H9 (cell line): ENCODE data around the gene CELF4. TPM values are rescaled to one million over a fixed set of nuclear protein-coding genes. Genes with fewer than 3 reads are reported as not detected.

Experiments used
- DNase-seq: peaks from one replicate; pipeline ENCODE4 v3.0.0-alpha.2; 2017
- H2AFZ ChIP-seq: one replicate; pipeline ENCODE4 v1.6.1; 2013; ENCODE audit warnings: mild to moderate bottlenecking, low read length, control low read depth, moderate library complexity
- H2AK5ac ChIP-seq: 2 replicates; pipeline ENCODE4 v1.6.1; 2013; ENCODE audit warnings: low read length, control low read depth, mixed read lengths; ENCODE audit not compliant: insufficient read length
- H2BK120ac ChIP-seq: one replicate; pipeline ENCODE4 v1.6.1; 2013; ENCODE audit warnings: low read depth, mild to moderate bottlenecking, low read length, control low read depth, inconsistent platforms; ENCODE audit not compliant: poor library complexity, severe bottlenecking
- H2BK12ac ChIP-seq: 2 replicates; pipeline ENCODE4 v1.6.1; 2013; ENCODE audit warnings: low read length, control low read depth, mixed read lengths, low read depth; ENCODE audit not compliant: insufficient read length
- H2BK15ac ChIP-seq: 2 replicates; pipeline ENCODE4 v1.6.1; 2013; ENCODE audit warnings: low read depth, low read length, control low read depth
- H2BK20ac ChIP-seq: one replicate; pipeline ENCODE4 v1.6.1; 2013; ENCODE audit warnings: low read depth, mild to moderate bottlenecking, low read length, control low read depth, inconsistent platforms; ENCODE audit not compliant: poor library complexity, severe bottlenecking
- H2BK5ac ChIP-seq: 2 replicates; pipeline ENCODE4 v1.6.1; 2013; ENCODE audit warnings: low read length, control low read depth, mixed read lengths; ENCODE audit not compliant: insufficient read length
- H3K14ac ChIP-seq: 2 replicates; pipeline ENCODE4 v1.6.1; 2013; ENCODE audit warnings: low read length, control low read depth; ENCODE audit not compliant: insufficient read depth
- H3K18ac ChIP-seq: 2 replicates; pipeline ENCODE4 v1.6.1; 2013; ENCODE audit warnings: low read depth, mild to moderate bottlenecking, mixed read lengths, low read length, control low read depth; ENCODE audit not compliant: insufficient read length
- H3K23ac ChIP-seq: 2 replicates; pipeline ENCODE4 v1.6.1; 2013; ENCODE audit warnings: low read length, control low read depth, mixed read lengths, low read depth; ENCODE audit not compliant: insufficient read length
- H3K23me2 ChIP-seq: 2 replicates; pipeline ENCODE4 v1.6.1; 2013; ENCODE audit warnings: low read depth, mild to moderate bottlenecking, mixed read lengths, low read length, control low read depth; ENCODE audit not compliant: insufficient read length, poor library complexity, severe bottlenecking
- H3K27ac ChIP-seq: 2 replicates; pipeline ENCODE4 v1.5.1; 2013; ENCODE audit warnings: low read length, control low read depth, mixed read lengths, low read depth; ENCODE audit not compliant: insufficient read length
- H3K27me3 ChIP-seq: 2 replicates; pipeline ENCODE4 v1.6.1; 2013; ENCODE audit warnings: low read length, control low read depth, inconsistent platforms; ENCODE audit not compliant: insufficient read depth
- H3K4ac ChIP-seq: 2 replicates; pipeline ENCODE4 v1.6.1; 2013; ENCODE audit warnings: low read depth, mild to moderate bottlenecking, control low read depth, inconsistent platforms, low read length, moderate library complexity
- H3K4me1 ChIP-seq: 2 replicates; pipeline ENCODE4 v1.6.1; 2013; ENCODE audit warnings: low read length, control low read depth, inconsistent platforms; ENCODE audit not compliant: insufficient read depth
- H3K4me2 ChIP-seq: 2 replicates; pipeline ENCODE4 v1.6.1; 2013; ENCODE audit warnings: low read length, control low read depth, mixed read lengths; ENCODE audit not compliant: insufficient read length, insufficient read depth
- H3K56ac ChIP-seq: 2 replicates; pipeline ENCODE4 v1.6.1; 2013; ENCODE audit warnings: low read depth, mild to moderate bottlenecking, mixed read lengths, low read length, control low read depth; ENCODE audit not compliant: insufficient read length
- H3K79me1 ChIP-seq: 2 replicates; pipeline ENCODE4 v1.6.1; 2013; ENCODE audit warnings: low read depth, mild to moderate bottlenecking, moderate library complexity, low read length, control low read depth, inconsistent platforms; ENCODE audit not compliant: insufficient read depth, poor library complexity, severe bottlenecking
- H3K79me2 ChIP-seq: 2 replicates; pipeline ENCODE4 v1.6.1; 2013; ENCODE audit warnings: low read length, control low read depth, inconsistent platforms; ENCODE audit not compliant: insufficient read depth
- H3K9ac ChIP-seq: 2 replicates; pipeline ENCODE4 v1.6.1; 2013; ENCODE audit warnings: low read length, control low read depth, mixed read lengths; ENCODE audit not compliant: insufficient read length; ENCODE audit errors: extremely low read depth
- H3K9me3 ChIP-seq: one replicate; pipeline ENCODE4 v1.6.1; 2013; ENCODE audit warnings: low read depth, low read length, inconsistent platforms; ENCODE audit not compliant: control insufficient read depth
- H3T11ph ChIP-seq: one replicate; pipeline ENCODE4 v1.6.1; 2013; ENCODE audit warnings: mild to moderate bottlenecking, low read length, control low read depth, inconsistent platforms
- H4K20me1 ChIP-seq: one replicate; pipeline ENCODE4 v1.6.1; 2013; ENCODE audit not compliant: control insufficient read depth, insufficient read length, insufficient read depth
- H4K5ac ChIP-seq: 2 replicates; pipeline ENCODE4 v1.6.1; 2013; ENCODE audit warnings: low read depth, mild to moderate bottlenecking, mixed read lengths, low read length, control low read depth; ENCODE audit not compliant: insufficient read length
- H4K8ac ChIP-seq: replicated peaks from 2 replicates; pipeline ENCODE4 v1.6.1; 2013; ENCODE audit warnings: low read length, control low read depth, mixed read lengths, low read depth; ENCODE audit not compliant: insufficient read length
- H4K91ac ChIP-seq: 2 replicates; pipeline ENCODE4 v1.6.1; 2013; ENCODE audit warnings: low read depth, mild to moderate bottlenecking, moderate library complexity, mixed read lengths, low read length, control low read depth; ENCODE audit not compliant: insufficient read length
- H3K27ac Mint-ChIP-seq, 3 experiments: 2 replicates in 2 of 3; 3 replicates in 1 of 3; pipeline ENCODE4 v1.8.0; 2020 to 2021; ENCODE audit warnings: mixed read lengths in 3 of 3, mild to moderate bottlenecking in 1 of 3, moderate library complexity in 1 of 3
- H3K27me3 Mint-ChIP-seq: 2 replicates; pipeline ENCODE4 v1.8.0; 2021; ENCODE audit warnings: low read depth, mild to moderate bottlenecking, moderate library complexity, mixed read lengths
- H3K36me3 Mint-ChIP-seq, 3 experiments: 2 replicates in 2 of 3; 3 replicates in 1 of 3; pipeline ENCODE4 v1.8.0; 2020 to 2021; ENCODE audit warnings: low read depth in 3 of 3, mixed read lengths in 3 of 3; ENCODE audit not compliant: insufficient read depth in 1 of 3
- H3K4me1 Mint-ChIP-seq, 2 experiments: 2 replicates each; pipeline ENCODE4 v1.8.0; 2020; ENCODE audit warnings: mixed read lengths in 2 of 2
- H3K4me3 Mint-ChIP-seq, 2 experiments: 2 replicates in 1 of 2; 3 replicates in 1 of 2; pipeline ENCODE4 v1.8.0; 2020 to 2021; ENCODE audit warnings: mild to moderate bottlenecking in 2 of 2, mixed read lengths in 2 of 2, moderate library complexity in 1 of 2
- H3K9me3 Mint-ChIP-seq, 2 experiments: 2 replicates in 1 of 2; 3 replicates in 1 of 2; pipeline ENCODE4 v1.8.0; 2020; ENCODE audit warnings: mild to moderate bottlenecking in 2 of 2, mixed read lengths in 2 of 2, moderate library complexity in 1 of 2
- CTCF ChIP-seq: fragments of 200-600 bp; sonication (generic); conservative IDR thresholded peaks from 3 replicates; pipeline ENCODE4 v1.8.0; 2021; ENCODE audit warnings: antibody characterized with exemption, mild to moderate bottlenecking
- WGBS: extraction: QIAGEN DNeasy Blood & Tissue Kit; methylation state at CpG from one replicate; pipeline ENCODE4 v1.1.7; 2013; ENCODE audit warnings: missing lambda C conversion rate, low lambda C conversion rate, mixed read lengths; ENCODE audit not compliant: insufficient read length; ENCODE audit errors: extremely low coverage; 5-methylcytosine and 5-hydroxymethylcytosine counted together
- total RNA-seq: library from RNA; stranded (reverse); gene quantifications from 2 replicates; pipeline ENCODE4 v1.2.1, GENCODE V29; 2021

The CELF4 gene
- total RNA-seq, 1 experiment from 2014 or later: 1.1 TPM

GRCh38 chr18:37574113-37574512 is 8.5 kb upstream of the CELF4 start:
- Mint-ChIP-seq H3K27ac (no peak overlapping the region; a peak in 1 of 7 replicates), H3K4me1 (peaks cover 69 to 73% of the 10 kb centered on the region in 2 experiments), H3K4me3 (no peak overlapping the region), H3K36me3 (no peaks in the 10 kb centered on the region; a peak in 1 of 7 replicates), H3K27me3 (peaks cover 58% of the 10 kb centered on the region), H3K9me3 (no peaks in the 10 kb centered on the region; a peak in 1 of 5 replicates)
- no peak overlapping the region for H3K27ac ChIP-seq
- no peak overlapping the region for H4K91ac ChIP-seq
- no peak overlapping the region for H3K14ac ChIP-seq
- no peak overlapping the region for H4K8ac ChIP-seq
- H2BK20ac ChIP-seq: no peak overlapping the region
- peaks cover 20% of the 10 kb centered on the region; the same call in 1 of the 2 replicates for H3K4me1 ChIP-seq
- no peak overlapping the region for H3K56ac ChIP-seq
- H2BK120ac ChIP-seq: no peak overlapping the region
- no peak overlapping the region for H3K4ac ChIP-seq
- H3K4me2 ChIP-seq: no peak overlapping the region
- H2AFZ ChIP-seq: no peak overlapping the region
- H4K20me1 ChIP-seq: no peaks in the 10 kb centered on the region
- H2AK5ac ChIP-seq: no peak overlapping the region
- DNase-seq: no peak
- TF ChIP-seq CTCF: no peak
- H2BK15ac ChIP-seq: no peak overlapping the region
- H3K23ac ChIP-seq: no peak overlapping the region
- no peak overlapping the region for H4K5ac ChIP-seq
- no peaks in the 10 kb centered on the region for H3K23me2 ChIP-seq
- no peak overlapping the region for H2BK5ac ChIP-seq
- no peak overlapping the region for H3K18ac ChIP-seq
- H3K9me3 ChIP-seq: no peaks in the 10 kb centered on the region
- WGBS: no CpG with 5 or more reads among the region's 7 CpGs
- peaks cover 5% of the 10 kb centered on the region; the same call in 1 of the 2 replicates for H3K27me3 ChIP-seq
- no peaks in the 10 kb centered on the region for H3K79me2 ChIP-seq
- no peak overlapping the region for H3K9ac ChIP-seq
- H3T11ph ChIP-seq: no peak overlapping the region
- H2BK12ac ChIP-seq: no peak overlapping the region
- H3K79me1 ChIP-seq: no peaks in the 10 kb centered on the region
